Activated gamma-delta T cell treated with anti-CD3 and anti-CD28 coated beads, Interleukin-2, amount 50 U/mL, for 16 hours (primary cell): ENCODE results near the gene HHAT.

Experiments
- DNase-seq: peaks from one replicate; pipeline ENCODE4 v3.0.0-alpha.2; 2020; ENCODE audit warnings: low read depth

Gene HHAT

GRCh38 chr1:210487021-210487420 lies 158.3 kb downstream of the HHAT start:
- DNase-seq, result no peak

- no peak for DNase-seq
These were observed 160.8 kb downstream of the HHAT start for GRCh38 chr1:210489491-210489890.

- no peak for DNase-seq
These were observed 162.1 kb downstream of the HHAT start for GRCh38 chr1:210490781-210491180.

GRCh38 chr1:210496063-210496462 lies 167.4 kb downstream of the HHAT start:
- DNase-seq, result no peak

GRCh38 chr1:210499956-210500355 lies 171.3 kb downstream of the HHAT start:
- DNase-seq, result no peak

GRCh38 chr1:210500831-210501230 lies 172.1 kb downstream of the HHAT start:
- DNase-seq, result no peak

- DNase-seq, result no peak
These were observed 175.6 kb downstream of the HHAT start for GRCh38 chr1:210504286-210504685.

GRCh38 chr1:210505601-210506496 lies 177.1 kb downstream of the HHAT start:
- no peak for DNase-seq

- DNase-seq, result no peak
These were observed 178.0 kb downstream of the HHAT start for GRCh38 chr1:210506689-210507088.

GRCh38 chr1:210516092-210516656 lies 187.5 kb downstream of the HHAT start:
- DNase-seq, result no peak

GRCh38 chr1:210516697-210517459 lies 188.2 kb downstream of the HHAT start:
- no peak for DNase-seq

GRCh38 chr1:210523830-210524229 lies 195.1 kb downstream of the HHAT start:
- no peak for DNase-seq

- DNase-seq, result no peak
These were observed 197.2 kb downstream of the HHAT start for GRCh38 chr1:210525716-210526454.

GRCh38 chr1:210527091-210527490 lies 198.4 kb downstream of the HHAT start:
- DNase-seq, result no peak

- no peak for DNase-seq
These were observed 202.9 kb downstream of the HHAT start for GRCh38 chr1:210531475-210532222.

- DNase-seq, result no peak
These were observed 203.5 kb downstream of the HHAT start for GRCh38 chr1:210532223-210532598.

- DNase-seq, result no peak
These were observed 207.1 kb downstream of the HHAT start for GRCh38 chr1:210535761-210536160.

- no peak for DNase-seq
These were observed 207.7 kb downstream of the HHAT start for GRCh38 chr1:210536254-210536961.

GRCh38 chr1:210540288-210540687 lies 211.6 kb downstream of the HHAT start:
- DNase-seq, result no peak

GRCh38 chr1:210541680-210542358 lies 213.1 kb downstream of the HHAT start:
- no peak for DNase-seq
